RWPE1 (cell line): ENCODE results near the gene TUFT1.

ENCODE experiments used
- CTCF ChIA-PET: fragments of 350-600 bp; sonication (Branson Sonifier 250); formaldehyde crosslinking; extraction: SDS; loops from one replicate; lab custom pipeline; 2021; lab: Yijun Ruan, JAX
- POLR2A ChIA-PET: fragments of 400-600 bp; formaldehyde crosslinking; extraction: SDS; loops from one replicate; lab custom pipeline; 2020; ENCODE audit warnings: antibody characterized with exemption; ENCODE audit not compliant: low non-redundant PET; lab: Yijun Ruan, JAX
- DNase-seq: peaks from one replicate; pipeline ENCODE4 v3.0.0; 2012; ENCODE audit warnings: low spot score
- H3K27ac ChIP-seq: fragments of 450-650 bp; 2 replicates; pipeline ENCODE4 v1.5.1; 2017
- CTCF ChIP-seq: fragments of 450-650 bp; conservative IDR thresholded peaks from 2 replicates; pipeline ENCODE4 v1.5.1; 2017; ENCODE audit warnings: low read depth, mild to moderate bottlenecking

The TUFT1 gene

GRCh38 chr1:151619489-151620093 is 79.5 kb downstream of the TUFT1 start:
- ChIA-PET POLR2A (no interaction called here), CTCF (interaction anchor here (0.6 to 0.8 kb wide), 2 partner anchors 14 to 143 kb away, joined by 5 to 12 read pairs; no protein-coding TSS in a partner anchor)
- H3K27ac ChIP-seq = peak overlapping the region; percentile 39; the same call in 1 of the 2 replicates
- no peak for TF ChIP-seq CTCF
- no peak for DNase-seq

GRCh38 chr1:151620286-151620685 is 80.2 kb downstream of the TUFT1 start:
- no peak for TF ChIP-seq CTCF
- ChIA-PET CTCF (interaction anchor here (0.8 to 1.1 kb wide), 2 partner anchors 13 to 73 kb away, joined by 4 to 5 read pairs; no protein-coding TSS in a partner anchor), POLR2A (no interaction called here)
- DNase-seq = no peak
- no peak overlapping the region for H3K27ac ChIP-seq

DNA sequence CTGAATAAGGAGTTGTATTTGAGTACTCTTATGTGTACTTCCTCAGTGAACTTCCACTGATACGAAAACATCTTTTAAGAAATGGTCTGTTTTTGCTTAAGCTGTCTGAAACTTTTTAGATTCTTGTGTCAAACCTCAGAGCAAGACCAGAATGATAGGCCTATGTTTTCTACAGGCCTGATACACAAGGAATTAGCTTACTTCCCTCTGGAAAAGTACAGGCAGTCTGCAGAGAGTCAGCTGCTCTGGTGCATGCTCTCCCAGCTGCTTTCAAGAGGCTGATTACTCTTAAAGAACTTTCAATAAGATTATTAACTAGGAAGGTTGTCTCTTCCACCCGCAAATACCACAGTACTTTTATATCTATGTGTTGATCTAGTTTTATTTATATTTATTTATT is 81.2 kb downstream of the TUFT1 start:
- POLR2A ChIA-PET = no interaction called here
- TF ChIP-seq CTCF = no peak
- CTCF ChIA-PET = interaction anchor here (1.1 kb wide), 1 partner anchor 72 kb away, joined by 4 read pairs; no protein-coding TSS in a partner anchor
- DNase-seq = no peak
- H3K27ac ChIP-seq = no peak overlapping the region

GRCh38 chr1:151624783-151625182 is 84.7 kb downstream of the TUFT1 start:
- DNase-seq = no peak
- POLR2A ChIA-PET = no interaction called here
- H3K27ac ChIP-seq = no peak overlapping the region
- CTCF ChIA-PET = interaction anchor here (0.7 kb wide), 1 partner anchor 96 kb away, joined by 3 read pairs; no protein-coding TSS in a partner anchor
- no peak for TF ChIP-seq CTCF

GRCh38 chr1:151626740-151627334 is 86.7 kb downstream of the TUFT1 start:
- no peak overlapping the region for H3K27ac ChIP-seq
- TF ChIP-seq CTCF = no peak
- POLR2A ChIA-PET = no interaction called here
- DNase-seq = no peak
- CTCF ChIA-PET = no interaction called here

DNA sequence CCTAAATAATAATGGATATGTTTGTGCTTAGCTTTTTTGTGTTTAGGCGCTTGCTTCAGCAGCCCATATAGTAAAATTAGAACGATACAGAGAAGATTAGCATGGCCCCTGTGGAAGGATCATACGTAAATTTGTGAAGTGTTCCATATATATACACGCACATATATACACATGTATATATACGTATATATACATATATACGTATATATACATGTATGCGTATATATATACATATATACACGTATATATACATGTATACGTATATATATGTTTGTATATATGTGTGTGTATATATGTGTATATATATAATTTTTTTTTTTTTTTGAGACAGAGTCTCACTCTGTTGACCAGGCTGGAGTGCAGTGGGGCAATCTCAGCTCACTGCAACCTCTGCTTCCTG is 89.2 kb downstream of the TUFT1 start:
- H3K27ac ChIP-seq = no peak overlapping the region
- POLR2A ChIA-PET = no interaction called here
- CTCF ChIA-PET = no interaction called here
- DNase-seq = no peak
- TF ChIP-seq CTCF = no peak
